Keratinocyte (primary cell): ENCODE measurements around the gene ADARB2. TPM values are rescaled to one million over a fixed set of nuclear protein-coding genes. Genes with fewer than 3 reads are reported as not detected.

ENCODE experiments used
- DNase-seq: peaks from one replicate; pipeline ENCODE4 v3.0.0-alpha.2; 2011; ENCODE audit warnings: low read depth, missing footprints, low spot score
- FAIRE-seq: peaks from 2 replicates; lab custom pipeline; 2011; peaks lifted over from hg19 to GRCh38; lab: Jason Lieb, UNC
- H2AFZ ChIP-seq: 2 replicates; pipeline ENCODE4 v1.6.0; 2012; ENCODE audit warnings: low read length, control low read depth, inconsistent platforms; ENCODE audit not compliant: control insufficient read depth
- H3K27ac ChIP-seq: 2 replicates; pipeline ENCODE4 v1.5.1; 2011; ENCODE audit warnings: low read length; ENCODE audit not compliant: control insufficient read depth, insufficient read depth
- H3K27me3 ChIP-seq: 3 replicates; pipeline ENCODE4 v1.6.0; 2011; ENCODE audit warnings: low read length; ENCODE audit not compliant: control insufficient read depth, insufficient read depth; ENCODE audit errors: extremely low read depth
- H3K36me3 ChIP-seq, 2 experiments: 2 replicates in 1 of 2; 3 replicates in 1 of 2; pipeline ENCODE4 v1.5.1; 2011; ENCODE audit warnings: low read length in 2 of 2, mild to moderate bottlenecking in 1 of 2; ENCODE audit not compliant: control insufficient read depth in 2 of 2, insufficient read depth in 2 of 2; ENCODE audit errors: extremely low read depth in 1 of 2
- H3K4me1 ChIP-seq: 3 replicates; pipeline ENCODE4 v1.5.1; 2011; ENCODE audit warnings: low read length; ENCODE audit not compliant: control insufficient read depth, insufficient read depth; ENCODE audit errors: extremely low read depth
- H3K4me2 ChIP-seq: 3 replicates; pipeline ENCODE4 v1.6.0; 2011; ENCODE audit warnings: low read depth, low read length; ENCODE audit not compliant: control insufficient read depth, insufficient read depth; ENCODE audit errors: extremely low read depth
- H3K4me3 ChIP-seq, 3 experiments: fragments of 200-600 bp in 1 of 3; sonication (generic) in 1 of 3; 2 replicates in 2 of 3; 3 replicates in 1 of 3; pipeline ENCODE4 v1.5.1; 2011 to 2016; ENCODE audit warnings: low read length in 3 of 3, mild to moderate bottlenecking in 3 of 3, control low read depth in 2 of 3, inconsistent platforms in 1 of 3, low read depth in 1 of 3, mixed read lengths in 1 of 3, mixed run types in 1 of 3, moderate library complexity in 1 of 3; ENCODE audit not compliant: control insufficient read depth in 2 of 3, insufficient read depth in 2 of 3; ENCODE audit errors: extremely low read depth in 1 of 3
- H3K79me2 ChIP-seq: 2 replicates; pipeline ENCODE4 v1.6.0; 2012; ENCODE audit warnings: low read length; ENCODE audit not compliant: control insufficient read depth, insufficient read depth
- H3K9ac ChIP-seq: 3 replicates; pipeline ENCODE4 v1.6.0; 2011; ENCODE audit warnings: low read length; ENCODE audit not compliant: control insufficient read depth, insufficient read depth; ENCODE audit errors: extremely low read depth
- H3K9me1 ChIP-seq: 3 replicates; pipeline ENCODE4 v1.6.0; 2011; ENCODE audit warnings: low read length; ENCODE audit not compliant: control insufficient read depth, insufficient read depth; ENCODE audit errors: extremely low read depth
- H3K9me3 ChIP-seq: 2 replicates; pipeline ENCODE4 v1.5.1; 2012; ENCODE audit warnings: low read depth, low read length; ENCODE audit not compliant: control insufficient read depth
- H4K20me1 ChIP-seq: 3 replicates; pipeline ENCODE4 v1.6.0; 2011; ENCODE audit warnings: low read length; ENCODE audit not compliant: control insufficient read depth, insufficient read depth; ENCODE audit errors: extremely low read depth
- EZH2 ChIP-seq: IDR thresholded peaks from one replicate; pipeline ENCODE4 v1.6.1; 2012; ENCODE audit warnings: inconsistent platforms, mild to moderate bottlenecking, low read length, moderate library complexity
- dilution Hi-C: fragments of 300-500 bp; cut with MboI; formaldehyde crosslinking; loops from one replicate; pipeline ENCODE4 v1.7.0; 2020; ENCODE audit warnings: low sequenced_read_pairs; ENCODE audit not compliant: extremely low pct_ligation_motif_present
- polyA plus RNA-seq, 5 experiments: library from polyadenylated mRNA; depleted of rRNA in 3 of 5; stranded (reverse) in 3 of 5; stranded (forward) in 1 of 5; unstranded in 1 of 5; fragments of >200 nt; gene quantifications; 1 replicate in 1 of 5; 2 replicates in 3 of 5; 3 replicates in 1 of 5; pipeline versions ENCODE4 v1.2.1 to v1.2.3, GENCODE V29; 2011 to 2012; ENCODE audit warnings: missing spikeins in 2 of 5, low read depth in 1 of 5, low replicate concordance in 1 of 5
- TF ChIP-seq, protein P1 (sequence below), 3 experiments: IDR thresholded peaks in 1 of 3; conservative IDR thresholded peaks in 1 of 3; optimal IDR thresholded peaks in 1 of 3; 2 replicates in 2 of 3; 3 replicates in 1 of 3; pipeline versions ENCODE3 to v1.5.1; 2011; ENCODE audit warnings: low read length in 3 of 3, mild to moderate bottlenecking in 3 of 3, moderate library complexity in 2 of 3, control low read depth in 1 of 3, inconsistent platforms in 1 of 3; ENCODE audit not compliant: insufficient read depth in 2 of 3; ENCODE audit errors: extremely low read depth in 1 of 3

ADARB2 gene
- polyA plus RNA-seq, 1 donor (not counting 4 experiments of a cell fraction or from before 2014, with no cell fraction given), result not detected

DNA sequence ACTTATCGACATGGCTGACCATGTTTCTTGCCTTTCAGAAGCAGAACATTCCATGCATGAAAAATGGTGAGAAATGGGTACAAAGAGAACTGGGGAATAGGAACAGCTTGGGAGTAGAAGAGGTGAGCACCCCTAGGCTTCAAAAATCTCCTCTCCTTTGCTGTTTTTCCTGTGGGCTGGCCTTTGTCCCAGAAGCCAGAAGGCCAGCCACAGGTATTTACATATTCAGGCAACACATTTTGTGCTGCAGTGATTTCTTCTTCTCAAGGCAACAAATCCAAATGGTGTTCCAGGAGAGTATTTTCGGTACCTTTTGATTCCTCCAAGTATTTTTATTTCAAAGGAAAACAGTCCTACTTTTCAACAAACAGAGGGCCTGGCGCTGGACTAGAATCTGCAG is 31.1 kb downstream of the ADARB2 start:
- no peak for FAIRE-seq
- no peak for DNase-seq
- Histone ChIP-seq H2AFZ (no peak overlapping the region), H3K9ac (no peak overlapping the region), H3K27ac (no peak overlapping the region), H3K4me3 (no peak overlapping the region), H3K27me3 (no peaks in the 10 kb centered on the region), H3K4me1 (no peaks in the 10 kb centered on the region), H4K20me1 (no peaks in the 10 kb centered on the region), H3K9me3 (peaks cover 3% of the 10 kb centered on the region), H3K79me2 (no peaks in the 10 kb centered on the region), H3K9me1 (no peaks in the 10 kb centered on the region), H3K4me2 (no peak overlapping the region), H3K36me3 (no peaks in the 10 kb centered on the region)
- no peak for TF ChIP-seq EZH2
- TF ChIP-seq, protein P1, sequence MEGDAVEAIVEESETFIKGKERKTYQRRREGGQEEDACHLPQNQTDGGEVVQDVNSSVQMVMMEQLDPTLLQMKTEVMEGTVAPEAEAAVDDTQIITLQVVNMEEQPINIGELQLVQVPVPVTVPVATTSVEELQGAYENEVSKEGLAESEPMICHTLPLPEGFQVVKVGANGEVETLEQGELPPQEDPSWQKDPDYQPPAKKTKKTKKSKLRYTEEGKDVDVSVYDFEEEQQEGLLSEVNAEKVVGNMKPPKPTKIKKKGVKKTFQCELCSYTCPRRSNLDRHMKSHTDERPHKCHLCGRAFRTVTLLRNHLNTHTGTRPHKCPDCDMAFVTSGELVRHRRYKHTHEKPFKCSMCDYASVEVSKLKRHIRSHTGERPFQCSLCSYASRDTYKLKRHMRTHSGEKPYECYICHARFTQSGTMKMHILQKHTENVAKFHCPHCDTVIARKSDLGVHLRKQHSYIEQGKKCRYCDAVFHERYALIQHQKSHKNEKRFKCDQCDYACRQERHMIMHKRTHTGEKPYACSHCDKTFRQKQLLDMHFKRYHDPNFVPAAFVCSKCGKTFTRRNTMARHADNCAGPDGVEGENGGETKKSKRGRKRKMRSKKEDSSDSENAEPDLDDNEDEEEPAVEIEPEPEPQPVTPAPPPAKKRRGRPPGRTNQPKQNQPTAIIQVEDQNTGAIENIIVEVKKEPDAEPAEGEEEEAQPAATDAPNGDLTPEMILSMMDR (optimal IDR thresholded peaks at IDR 0.05 in 1 of 3, IDR thresholded peaks at IDR 0.05 in 1 of 3, conservative IDR thresholded peaks at IDR 0.05 in 1 of 3; ENCODE audit: extremely low read depth in 1 of 3, insufficient read depth in 2 of 3, low read length in 3 of 3), result no peak
- dilution Hi-C loops, result no loop called here

DNA sequence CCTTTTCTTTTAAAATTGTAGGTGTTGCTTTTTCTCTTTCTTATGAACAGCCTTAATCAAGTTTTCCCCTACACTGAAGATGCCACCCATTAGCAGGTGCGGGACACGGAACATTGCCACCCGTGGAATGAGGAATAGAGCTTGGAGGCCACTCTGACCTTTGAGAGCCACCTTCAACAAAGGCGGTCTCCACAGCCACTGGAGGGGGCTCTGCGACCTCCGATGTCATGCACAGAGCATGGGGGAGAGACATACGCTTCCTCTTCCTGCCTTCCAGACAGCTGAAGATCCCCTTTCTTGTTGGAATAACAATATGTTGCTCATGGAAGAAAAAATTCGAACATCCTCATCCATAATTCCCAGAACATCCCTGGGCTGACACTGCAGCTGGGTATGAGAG is 39.1 kb downstream of the ADARB2 start:
- no peaks in the 10 kb centered on the region for H3K4me1 ChIP-seq
- H3K27me3 ChIP-seq, result no peaks in the 10 kb centered on the region
- H4K20me1 ChIP-seq, result no peaks in the 10 kb centered on the region
- dilution Hi-C loops, result no loop called here
- H3K9ac ChIP-seq, result no peak overlapping the region
- H3K79me2 ChIP-seq, result no peaks in the 10 kb centered on the region
- no peak overlapping the region for H3K4me2 ChIP-seq
- no peaks in the 10 kb centered on the region for H3K36me3 ChIP-seq
- TF ChIP-seq EZH2, result no peak
- TF ChIP-seq, protein P1 (optimal IDR thresholded peaks at IDR 0.05 in 1 of 3, IDR thresholded peaks at IDR 0.05 in 1 of 3, conservative IDR thresholded peaks at IDR 0.05 in 1 of 3; ENCODE audit: extremely low read depth in 1 of 3, insufficient read depth in 2 of 3, low read length in 3 of 3), result no peak
- FAIRE-seq (no peak), DNase-seq (no peak)
- no peak overlapping the region for H2AFZ ChIP-seq
- H3K9me1 ChIP-seq, result no peaks in the 10 kb centered on the region
- H3K9me3 ChIP-seq, result peaks cover 2% of the 10 kb centered on the region
- no peak overlapping the region for H3K27ac ChIP-seq
- no peak overlapping the region for H3K4me3 ChIP-seq
